ENCODE measurements around the gene C10orf53.
"Not testable (repeated sequence)": the region's sequence is repeated elsewhere in the genome, so short reads cannot be mapped to it uniquely, and the experiment has no call there.

C10orf53 gene

DNA sequence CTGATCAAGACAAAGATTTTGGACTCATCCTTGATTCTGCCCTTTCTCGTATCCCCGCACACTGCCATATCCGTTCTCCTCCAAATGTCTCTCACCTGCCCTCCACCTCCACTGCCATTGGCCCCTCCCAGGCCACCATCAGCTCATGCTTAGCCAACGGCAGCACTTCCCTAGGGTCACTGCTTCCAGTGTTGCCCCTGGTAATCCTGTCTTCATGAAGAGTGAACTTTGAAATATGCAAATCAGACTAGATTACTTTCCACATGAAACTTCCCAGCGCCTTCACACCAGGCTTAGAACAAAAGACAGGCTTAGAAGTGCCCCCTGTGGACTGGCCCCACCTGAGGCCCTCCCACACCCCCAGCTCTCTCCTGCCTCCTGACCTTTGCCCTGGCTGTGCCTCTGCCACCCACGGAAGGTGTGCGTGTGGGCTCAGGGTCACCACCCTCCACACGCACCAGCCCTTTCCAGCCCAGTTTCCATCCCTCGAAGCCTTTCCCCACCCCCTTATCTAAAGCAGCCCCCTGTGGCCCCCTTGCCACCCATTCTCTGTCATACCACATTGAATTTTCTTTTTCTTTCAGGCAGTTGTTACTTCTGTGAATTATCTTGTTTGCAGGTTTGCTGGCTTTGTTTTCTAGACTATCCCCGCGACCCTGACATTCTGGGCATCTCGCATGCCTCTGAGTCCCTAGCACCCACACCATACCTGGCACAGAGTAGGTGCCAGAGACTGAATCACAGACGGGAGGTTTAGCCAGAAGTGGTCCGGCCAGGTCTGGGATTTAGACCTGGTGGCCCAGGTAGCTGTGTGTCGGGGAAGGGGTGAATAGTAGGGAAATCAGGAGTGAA is 26.8 kb upstream of the C10orf53 start:
- DNase-seq: no peak

DNA sequence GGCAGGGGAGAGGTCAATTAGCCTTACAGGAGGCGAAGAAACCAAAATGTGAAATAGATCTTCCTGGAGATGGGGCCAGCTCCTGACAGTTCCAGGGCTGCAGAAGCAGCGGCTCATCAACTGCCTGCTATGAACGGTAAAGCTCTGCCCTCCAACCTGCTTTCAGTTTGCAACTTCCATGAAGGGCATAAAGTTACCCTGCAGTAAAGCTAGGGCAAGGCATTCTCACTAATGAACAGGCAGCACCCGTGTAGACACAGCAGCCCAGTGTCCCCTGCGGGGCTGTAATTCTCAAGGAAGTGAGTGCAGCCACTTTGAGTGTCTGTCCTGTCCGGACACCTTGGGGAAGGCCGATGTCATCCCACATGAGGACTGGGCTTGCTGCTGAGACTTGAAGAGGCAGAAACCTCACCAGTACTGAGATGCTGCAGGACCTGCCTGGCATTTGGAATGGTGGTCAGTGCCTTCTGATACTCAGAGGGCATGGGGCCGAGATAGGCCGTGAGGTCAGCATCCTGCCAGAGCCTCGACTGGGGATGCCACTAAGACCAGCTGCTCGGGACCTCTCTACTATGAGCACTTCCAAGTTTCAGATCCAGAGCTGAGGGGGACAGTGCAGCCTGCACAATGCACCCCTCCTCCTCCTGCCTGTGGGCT is 26.1 kb upstream of the C10orf53 start:
- no peak for DNase-seq

DNA sequence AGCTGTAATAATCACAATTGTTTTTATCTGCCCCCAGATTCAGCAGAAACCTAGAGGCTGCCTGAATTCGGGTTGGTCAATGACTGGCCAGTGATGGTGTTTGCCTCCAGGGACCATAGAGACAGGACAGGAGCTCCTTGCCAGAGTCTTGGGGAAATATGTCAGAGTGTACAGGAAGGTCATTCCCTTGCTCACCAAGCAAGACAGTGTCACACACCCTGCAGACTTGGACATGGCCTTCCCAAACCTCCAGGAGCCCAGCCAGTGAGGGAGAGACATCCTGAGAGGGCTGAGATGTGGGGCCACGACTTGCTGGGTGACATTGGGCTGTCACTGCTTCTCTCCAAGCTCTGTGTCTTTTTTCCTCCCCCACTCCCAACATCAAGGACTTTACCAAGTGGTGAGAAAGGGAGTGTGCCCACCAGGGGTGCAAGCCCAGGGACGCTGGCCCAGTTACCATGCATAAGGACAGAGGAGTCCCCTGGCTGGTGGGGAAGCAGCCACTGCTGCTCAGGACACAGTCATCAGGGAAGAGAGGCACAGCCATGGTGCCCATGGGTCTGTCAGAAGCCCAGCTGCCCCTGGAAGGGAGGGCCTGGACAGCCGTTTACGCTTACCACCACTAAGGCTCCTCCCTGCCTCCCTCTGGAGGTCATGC is 25.3 kb upstream of the C10orf53 start:
- DNase-seq: no peak

DNA sequence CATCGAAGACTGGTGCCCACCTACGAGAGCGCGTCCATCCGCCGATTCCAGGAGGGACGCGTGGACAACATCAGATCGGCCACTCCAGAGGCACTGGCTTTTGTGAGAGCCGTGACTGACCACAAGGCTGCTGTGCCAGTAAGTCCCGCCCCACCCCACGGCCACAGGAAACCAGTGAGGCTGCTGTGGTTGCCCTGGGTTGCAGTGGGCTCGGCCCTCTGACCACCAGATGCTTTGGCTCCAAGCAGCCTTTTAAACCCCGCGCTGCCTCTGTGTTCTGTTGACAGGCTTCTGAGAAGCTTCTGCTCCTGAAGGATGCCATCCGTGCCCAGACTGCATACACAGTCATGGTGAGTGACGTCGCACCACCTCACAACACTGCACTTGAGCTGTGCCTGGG is 24.4 kb upstream of the C10orf53 start:
- no peak for DNase-seq

DNA sequence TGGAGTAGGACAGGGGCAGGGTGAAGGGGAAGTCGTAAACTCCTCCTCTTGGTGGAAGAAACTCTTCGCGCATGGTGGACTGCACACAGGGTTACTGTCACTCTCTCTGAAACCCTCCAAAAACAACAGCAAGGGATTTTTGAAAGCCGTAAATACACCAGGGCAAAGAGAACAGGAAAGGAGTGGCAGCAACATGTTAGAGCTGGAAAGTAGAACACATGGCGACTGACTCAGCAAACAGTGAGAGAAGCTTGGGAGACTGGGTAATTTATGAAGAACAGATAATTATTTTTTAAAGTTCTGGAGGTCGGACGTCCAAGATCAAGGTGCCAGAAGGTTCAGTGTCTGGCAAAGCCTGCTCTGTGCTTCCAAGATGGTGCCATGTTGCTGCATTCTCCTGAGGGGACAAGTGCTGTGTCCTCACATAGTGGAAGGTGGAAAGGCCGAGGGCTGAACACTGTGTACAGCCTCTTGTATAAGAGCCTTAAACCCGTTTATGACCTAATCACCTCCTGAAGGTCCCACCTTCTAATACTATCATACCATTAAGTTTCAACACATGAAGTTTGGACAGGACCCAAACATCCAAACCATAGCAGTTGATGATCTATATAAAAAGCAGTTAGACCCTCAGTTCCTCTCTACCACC is 22.5 kb upstream of the C10orf53 start:
- DNase-seq: no peak

DNA sequence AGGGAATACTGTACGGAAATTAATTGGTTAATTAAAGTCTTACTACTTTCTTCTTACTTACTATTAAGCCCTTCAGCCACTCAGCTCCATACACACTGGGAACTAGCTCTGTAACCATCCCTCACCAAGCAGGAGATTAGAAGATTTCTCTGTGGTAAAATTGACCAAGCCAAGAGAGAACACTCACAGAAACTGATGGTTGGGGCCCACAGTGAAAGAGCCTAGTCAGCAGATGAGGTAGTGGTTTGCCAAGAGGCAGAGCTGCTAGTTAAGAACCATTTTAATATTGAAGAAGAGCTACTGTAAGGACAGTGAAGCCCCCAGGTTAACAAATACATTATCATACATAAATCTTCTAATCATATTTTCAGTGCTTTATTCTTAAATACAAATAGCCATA is 21.8 kb upstream of the C10orf53 start:
- DNase-seq: no peak

DNA sequence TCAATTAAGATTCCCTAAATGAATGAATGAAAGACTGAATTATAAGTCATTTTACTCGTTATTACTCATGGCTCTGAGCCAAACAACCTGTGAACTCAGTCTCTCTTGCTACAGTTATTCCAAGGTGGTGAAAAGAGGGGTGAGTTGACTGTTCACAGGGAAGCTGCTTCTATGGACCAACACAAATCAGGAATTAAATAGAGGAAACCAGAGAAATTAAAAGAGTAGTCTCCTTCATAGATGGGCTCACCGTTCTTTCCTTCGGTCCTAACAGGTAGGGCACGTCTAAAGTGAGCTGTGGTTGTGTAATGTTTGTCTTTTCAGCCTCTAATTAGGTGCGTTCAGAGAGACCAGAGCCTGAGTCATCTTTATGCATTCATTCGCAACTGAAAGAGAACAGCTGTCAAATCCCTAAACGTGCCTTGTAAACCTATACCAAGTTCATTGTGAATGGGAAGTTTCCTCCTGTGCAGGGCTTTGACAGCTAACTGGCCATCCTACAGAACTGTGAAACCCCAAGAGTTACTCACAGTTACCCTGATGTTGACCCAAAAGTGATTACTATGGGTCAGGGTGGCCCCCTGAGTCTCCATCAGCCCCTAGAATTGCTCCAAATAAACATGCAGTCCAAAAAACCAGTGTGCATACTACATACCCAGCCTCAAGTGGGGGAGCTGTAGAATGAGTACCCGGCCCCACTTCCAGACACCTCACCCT is 18.2 kb upstream of the C10orf53 start:
- no peak for DNase-seq

DNA sequence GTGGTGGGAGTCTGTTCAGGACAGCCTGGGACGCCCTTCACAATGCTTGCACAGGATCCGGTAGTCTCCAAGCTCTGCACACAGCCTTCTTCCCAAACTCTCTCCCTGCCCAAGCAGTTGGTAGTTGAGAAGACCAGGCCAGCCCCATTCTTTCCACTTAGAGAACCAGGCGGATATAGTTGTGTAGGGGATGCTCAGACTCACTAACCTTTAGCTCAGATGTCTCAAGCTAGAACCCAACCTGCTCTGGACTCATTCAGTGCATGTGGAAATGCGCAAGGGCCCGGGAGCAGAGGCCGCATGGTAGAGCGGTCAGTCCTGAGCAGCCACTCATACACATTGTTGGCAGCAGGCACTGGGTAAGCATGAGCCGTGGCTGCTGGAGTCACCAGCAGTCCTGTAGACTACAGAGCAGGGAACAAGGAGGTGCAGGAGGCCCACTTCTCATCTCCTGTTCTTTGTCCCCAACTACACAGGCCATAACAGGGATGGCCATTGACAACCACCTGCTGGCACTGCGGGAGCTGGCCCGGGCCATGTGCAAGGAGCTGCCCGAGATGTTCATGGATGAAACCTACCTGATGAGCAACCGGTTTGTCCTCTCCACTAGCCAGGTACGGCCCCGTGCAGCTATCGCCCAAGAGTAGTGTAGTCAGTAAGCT is 17.2 kb upstream of the C10orf53 start:
- DNase-seq: no peak

DNA sequence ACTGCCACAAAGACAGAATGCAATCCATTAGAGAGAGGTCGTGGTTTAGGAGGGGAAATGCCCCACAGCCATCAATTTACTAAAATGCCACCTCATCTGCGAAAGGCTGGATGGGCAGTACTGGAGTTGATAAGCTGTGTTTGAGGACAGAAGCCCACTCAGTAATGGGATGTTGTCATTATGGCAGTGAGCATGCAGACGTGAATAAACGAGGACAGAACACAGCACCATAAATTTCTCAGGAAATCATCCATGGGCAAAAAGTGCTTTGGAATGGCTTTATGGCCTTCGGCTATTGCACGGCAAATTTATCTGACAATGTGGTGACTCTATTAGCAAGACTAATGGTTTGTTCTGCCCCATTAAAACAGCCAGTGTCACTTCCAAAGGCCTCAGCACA is 15.9 kb upstream of the C10orf53 start:
- DNase-seq: no peak

DNA sequence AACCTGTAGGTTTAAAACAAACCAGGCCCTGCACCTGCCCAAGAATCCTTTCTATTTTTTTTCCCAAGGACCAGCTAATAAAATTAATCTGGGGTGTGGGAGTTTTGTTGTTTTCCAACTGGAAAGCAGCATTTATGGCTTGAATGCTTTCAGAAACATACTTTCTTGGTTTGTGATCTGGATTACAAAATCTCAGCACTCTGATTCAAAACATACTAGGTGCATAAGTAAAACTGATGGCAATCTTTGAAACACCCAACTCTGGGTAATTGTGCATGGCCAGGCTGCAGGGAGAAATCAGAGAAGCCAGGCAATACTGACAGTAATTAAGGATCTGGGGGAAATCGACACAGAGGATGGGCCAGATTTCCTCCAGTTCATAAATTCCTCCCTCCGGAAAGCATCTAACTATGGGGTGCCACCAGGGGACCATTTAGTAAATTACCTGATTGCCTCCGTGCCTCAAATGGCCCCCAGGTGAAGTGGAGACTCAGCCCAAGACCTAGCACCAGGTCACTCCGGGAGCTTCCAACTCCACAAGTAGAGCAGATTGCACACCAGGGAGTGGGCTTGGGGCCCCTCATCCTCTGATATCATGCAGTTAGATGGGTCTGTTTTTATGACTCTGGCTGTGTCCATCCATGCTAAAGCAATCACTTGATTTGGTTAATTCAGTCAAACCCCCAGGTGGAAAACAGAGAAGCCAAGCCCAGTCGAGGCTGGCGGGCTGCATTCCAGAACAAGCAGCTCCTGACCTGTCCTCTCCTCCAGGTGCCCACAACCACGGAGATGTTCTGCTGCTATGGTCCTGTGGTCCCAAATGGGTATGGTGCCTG is 15.2 kb upstream of the C10orf53 start:
- no peak for DNase-seq

DNA sequence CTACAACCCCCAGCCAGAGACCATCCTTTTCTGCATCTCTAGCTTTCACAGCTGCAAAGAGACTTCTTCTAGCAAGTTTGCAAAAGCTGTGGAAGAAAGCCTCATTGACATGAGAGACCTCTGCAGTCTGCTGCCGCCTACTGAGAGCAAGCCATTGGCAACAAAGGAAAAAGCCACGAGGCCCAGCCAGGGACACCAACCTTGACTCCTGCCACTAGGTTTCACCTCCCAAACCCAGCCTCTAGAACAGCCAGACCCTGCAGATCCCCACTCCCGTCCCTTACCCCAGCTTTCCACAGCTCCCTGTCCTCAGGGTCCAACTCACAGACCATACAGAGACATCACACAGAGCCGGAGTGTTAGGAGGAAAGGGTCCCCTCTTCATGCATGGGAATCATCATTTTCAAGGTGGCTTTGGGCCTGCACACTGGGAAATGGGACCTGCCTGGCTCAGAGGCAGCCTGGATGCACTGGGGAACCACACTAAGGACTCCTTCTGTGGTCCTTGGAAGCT is 14.6 kb upstream of the C10orf53 start:
- DNase-seq: no peak

DNA sequence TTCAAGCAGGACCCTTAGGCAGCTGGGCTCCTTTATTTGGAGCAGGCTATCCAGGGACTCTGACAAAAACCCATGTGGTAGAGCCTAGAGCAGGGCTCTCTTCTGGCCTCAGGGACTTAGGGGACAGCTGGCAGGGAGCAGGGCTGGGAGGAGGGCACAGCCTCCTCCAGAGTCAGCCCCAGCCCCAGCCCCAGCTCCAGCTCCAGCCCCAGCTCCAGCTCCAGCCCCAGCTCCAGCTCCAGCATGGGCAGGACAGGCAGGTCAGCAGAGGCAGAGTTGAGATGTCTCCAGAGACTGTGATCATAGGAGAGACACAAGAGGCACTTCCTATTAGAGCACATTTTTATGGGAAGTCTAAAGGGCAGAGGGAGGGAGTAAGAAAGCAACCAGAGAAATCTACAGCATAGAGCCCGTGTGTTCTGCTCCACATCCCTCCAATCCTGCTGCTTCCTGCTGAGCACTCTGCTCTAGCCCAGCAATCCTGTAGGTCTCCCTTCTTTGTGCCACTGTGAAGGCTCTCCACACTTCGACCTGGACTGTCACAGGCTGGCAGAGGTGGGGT is 13.3 kb upstream of the C10orf53 start:
- DNase-seq: no peak

DNA sequence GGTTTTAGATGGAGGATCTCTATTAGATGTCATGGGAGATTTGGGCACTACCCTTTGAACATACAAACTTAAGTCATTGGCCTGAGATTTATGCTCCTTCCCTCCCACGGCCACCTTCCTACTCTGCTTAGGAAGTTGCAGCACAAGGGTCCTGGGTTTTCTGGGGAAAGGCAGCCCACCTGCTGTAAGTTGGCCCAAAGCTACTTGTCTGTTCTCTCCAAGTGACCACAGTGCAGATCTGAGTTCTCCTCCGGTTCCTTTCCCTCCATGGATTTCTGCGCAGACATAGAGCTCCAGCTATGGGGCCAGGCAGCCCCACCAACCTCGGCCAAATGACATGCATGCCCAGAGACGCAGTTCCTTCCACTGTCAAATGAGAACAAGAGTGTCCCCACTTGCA is 12.8 kb upstream of the C10orf53 start:
- no peak for DNase-seq

DNA sequence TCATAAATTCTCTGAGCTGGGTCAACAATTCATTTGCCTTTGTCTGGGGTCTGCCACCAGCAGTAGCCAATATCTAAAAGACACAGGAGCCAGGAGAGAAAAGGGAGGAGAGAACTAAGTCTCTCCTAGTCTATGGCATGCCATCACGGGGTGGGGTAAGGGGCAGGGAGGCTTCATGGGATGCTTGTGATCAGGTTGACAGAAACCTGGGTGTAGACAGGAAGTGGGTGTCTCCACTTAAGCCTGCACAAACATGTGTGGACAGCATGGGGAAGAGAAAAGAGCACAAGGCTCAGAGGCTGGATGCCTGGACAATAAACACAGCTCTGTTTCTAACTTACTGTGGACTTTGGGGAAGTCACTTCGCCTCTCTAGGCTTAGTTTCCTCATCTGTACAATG is 11.5 kb upstream of the C10orf53 start:
- no peak for DNase-seq

DNA sequence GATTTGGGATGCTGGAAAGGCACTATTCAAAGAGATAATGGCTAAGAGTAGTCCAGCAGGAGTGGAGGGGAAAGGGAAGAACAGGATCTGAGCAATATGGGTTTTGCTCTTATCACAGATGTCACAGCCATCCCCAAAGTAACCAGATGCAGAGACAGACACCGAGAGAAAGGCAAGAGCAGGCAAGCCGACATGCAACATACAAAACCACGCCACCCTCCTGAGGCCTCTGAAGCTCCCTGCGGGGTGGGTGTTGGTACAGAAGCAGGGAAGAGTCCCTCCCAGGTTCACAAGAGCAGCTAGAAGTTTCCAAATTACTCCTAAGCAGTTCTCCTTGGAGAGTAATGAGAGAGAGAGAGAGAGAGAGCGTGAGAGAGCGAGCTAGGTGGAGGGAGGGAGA is 10.8 kb upstream of the C10orf53 start:
- no peak for DNase-seq

DNA sequence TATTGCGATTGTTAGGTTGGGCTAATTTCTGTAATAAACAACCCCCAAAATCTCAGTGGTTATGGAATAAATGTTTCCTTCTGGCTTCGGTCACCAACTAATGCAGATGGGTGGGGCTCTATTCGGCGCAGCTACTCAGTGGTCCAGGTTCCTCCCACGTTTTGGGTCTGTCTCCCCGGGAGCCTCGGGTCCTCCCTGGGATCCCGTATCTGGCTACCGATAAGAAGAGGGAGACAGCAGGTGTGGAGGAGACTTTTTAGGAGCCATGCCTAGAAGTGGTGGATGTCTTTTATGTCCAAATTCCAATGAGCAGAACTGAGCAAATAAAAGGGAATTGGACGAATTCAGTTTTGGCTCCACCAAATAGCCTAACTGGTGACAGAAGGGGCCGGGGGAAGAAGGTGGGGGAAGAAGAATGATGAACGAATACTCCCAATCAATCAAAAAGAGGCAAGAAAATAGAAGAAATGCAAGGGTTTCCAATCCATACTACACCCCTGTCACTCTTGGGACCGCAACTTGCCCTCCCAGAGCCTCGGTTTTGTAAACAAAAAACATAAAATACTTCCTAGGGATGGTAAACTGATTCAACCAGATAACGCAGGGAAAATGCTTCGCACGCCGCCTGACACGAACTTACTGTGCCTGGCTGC is 498 bp upstream of the C10orf53 start:
- DNase-seq: no peak

DNA sequence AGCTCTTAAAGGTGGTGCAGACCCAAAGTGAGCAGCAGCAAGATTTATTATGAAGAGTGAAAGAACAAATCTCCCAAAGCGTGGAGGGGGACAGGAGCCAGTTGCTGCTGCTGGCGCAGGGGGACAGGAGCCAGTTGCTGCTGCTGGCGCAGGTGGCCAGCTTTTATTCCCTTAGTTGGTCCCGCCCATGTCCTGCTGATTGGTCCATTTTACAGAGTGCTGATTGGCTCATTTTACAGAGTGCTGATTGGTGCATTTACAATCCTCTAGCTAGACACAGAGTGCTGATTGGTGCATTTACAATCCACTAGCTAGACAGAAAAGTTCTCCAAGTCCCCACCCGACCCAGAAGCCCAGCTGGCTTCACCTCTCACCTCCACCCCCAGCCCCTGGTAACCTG is 3.0 kb downstream of the C10orf53 start:
- DNase-seq: not testable (repeated sequence)

DNA sequence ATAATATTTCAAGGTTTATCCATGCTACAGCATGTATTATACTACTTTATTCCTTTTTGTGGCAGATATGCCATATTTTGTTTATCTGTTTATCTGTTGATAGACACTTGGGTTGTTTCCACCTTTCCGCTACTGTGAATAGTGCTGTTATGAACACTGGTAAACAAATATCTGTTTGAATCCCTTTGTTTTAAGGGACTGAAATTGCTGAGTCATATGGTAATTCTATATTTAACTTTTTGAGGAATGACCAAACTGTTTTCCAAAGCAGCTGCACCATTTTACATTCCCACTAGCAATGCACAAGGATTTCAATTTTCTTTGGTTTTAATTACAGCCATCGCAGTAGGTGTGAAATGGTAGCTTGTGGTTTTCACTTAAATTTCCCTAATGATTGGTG is 3.4 kb downstream of the C10orf53 start:
- DNase-seq: no peak

DNA sequence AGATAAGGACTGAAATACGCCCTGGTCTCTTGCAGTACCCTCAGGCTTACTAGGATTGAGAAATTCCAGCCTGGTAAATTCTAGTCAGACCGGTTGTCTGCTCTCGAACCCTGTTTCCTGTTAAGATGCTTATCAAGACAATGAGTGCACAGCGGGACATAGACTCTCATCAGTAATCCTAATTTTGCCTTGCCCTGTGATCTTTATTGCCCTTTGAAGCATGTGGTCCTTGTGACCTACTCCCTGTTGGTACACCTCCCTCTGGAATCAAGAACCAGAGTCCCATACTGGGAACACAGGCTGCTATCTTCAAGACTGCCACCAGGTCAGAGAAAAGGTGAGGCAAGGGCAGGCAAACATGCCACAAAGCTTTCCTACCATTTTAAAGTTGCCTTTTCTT is 7.2 kb downstream of the C10orf53 start:
- no peak for DNase-seq

DNA sequence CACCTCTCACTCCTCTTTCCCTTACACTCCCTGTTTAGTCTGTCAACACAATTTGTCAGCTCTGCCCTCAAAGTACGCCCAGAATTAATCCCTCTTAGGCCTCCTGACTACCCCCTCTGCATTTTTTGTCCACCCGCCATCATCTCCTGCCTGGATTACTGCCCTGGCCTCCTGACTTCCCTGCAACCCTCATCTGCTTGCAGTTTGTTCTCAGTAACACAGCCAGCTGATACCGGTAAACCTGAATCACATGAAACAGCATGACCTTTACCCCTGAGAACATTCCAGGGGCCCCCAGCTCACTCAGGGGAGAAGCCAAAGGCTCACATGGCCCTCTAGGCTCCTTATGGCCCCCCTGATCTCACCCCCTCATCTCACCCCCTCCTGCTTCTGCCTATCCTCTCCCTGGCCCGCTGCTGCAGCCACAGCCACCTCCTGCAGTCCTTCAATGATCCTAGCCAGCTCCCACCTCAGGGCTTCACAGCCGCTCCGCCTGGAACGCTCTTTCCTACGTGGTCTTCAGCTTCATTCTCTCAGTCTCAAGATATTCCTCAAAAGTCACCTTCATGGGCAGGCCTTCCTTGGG is 8.9 kb downstream of the C10orf53 start:
- no peak for DNase-seq

All from fibroblast of skin of scalp (primary cell).